HS-5 (cell line): ENCODE results near the gene SMC4.

Source experiments
- DNase-seq: peaks from one replicate; pipeline ENCODE4 v3.0.0-alpha.2; 2012; ENCODE audit warnings: low read depth

Gene SMC4

DNA sequence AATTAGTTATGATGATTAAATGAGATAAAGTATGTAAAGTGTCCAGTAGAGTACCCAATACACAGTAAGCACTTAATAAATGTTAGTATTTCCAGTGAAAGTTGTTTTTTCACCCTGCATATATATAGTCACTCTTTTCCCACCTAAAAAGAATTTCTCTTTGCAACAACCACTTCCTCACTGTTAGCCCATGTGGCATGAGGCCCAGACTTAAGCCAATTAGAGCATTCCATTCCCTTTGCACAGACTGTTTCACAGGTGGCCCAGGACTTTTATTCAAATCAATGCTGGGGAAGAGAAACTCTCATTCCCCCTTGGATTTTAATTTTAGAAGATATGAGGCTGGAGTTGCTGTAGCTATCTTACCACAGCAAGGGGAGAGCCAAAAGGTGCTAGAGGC lies 4.2 kb upstream of the SMC4 start:
- peak; percentile 64 for DNase-seq

DNA sequence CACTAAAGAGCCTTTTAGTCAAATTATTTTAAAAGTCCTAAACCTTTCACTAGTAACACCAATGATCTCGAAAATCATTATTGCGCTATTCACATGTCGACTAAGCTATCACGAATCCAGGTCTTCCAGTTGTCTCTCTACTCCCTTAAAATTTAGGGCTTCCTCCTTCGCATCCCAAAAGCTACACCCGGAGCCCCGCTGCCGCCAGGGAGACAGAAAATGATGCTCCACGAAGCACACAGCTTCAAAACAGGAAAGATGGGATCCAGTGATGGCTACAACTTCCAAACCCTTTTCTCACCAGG lies 678 bp upstream of the SMC4 start:
- no peak for DNase-seq

GRCh38 chr3:160400030-160400701 lies 716 bp downstream of the SMC4 start:
- DNase-seq = no peak

DNA sequence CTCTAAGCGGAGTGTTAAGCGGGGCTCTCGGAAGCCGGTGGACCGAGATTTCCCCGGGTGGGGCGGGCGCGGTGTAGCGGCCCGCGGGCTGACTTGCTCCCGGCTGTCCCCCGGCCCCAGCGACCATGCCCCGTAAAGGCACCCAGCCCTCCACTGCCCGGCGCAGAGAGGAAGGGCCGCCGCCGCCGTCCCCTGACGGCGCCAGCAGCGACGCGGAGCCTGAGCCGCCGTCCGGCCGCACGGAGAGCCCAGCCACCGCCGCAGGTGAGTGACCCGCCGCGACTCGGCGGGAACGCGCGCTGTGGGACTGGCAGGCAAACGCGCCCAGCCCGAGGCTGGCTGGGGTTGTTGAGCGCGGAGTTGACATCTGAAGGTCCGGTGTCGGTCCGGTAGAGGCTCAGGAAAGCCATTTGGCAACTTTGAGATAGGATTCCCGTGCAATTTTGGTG lies 1.3 kb downstream of the SMC4 start:
- no peak for DNase-seq

DNA sequence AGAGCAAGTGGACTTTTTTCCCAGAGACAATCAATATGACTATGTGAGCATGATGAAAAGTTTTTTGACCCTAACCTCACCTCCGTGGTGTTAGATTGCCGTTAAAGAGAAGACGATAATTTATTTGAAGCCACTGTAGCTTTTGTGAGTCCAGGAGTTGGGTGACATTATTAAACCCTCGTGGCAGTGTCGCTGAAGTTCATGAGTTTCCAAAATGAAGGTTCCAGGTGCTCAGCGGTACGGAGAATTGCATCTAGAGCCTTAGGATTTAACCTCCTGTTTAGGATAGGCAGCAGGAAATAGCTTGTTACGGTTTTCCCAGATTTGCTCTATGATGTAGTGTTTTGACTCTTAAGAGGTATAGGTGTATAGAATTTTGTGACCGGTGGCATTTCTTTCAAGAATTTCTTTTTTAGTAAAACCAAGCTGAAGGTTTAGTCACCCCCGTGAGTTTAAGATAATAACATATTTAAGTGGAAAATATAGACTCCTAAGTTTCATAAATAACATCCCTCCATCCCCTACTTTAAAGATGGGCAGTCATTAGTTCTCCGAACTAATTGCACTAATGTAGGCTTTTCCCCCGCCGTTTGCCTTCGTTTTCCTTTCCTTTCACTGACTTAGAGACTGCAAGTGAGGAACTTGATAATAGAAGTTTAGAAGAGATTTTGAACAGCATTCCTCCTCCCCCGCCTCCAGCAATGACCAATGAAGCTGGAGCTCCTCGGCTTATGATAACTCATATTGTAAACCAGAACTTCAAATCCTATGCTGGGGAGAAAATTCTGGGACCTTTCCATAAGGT lies 2.0 kb downstream of the SMC4 start:
- DNase-seq = peak; percentile 41

GRCh38 chr3:160402221-160403027 lies 3.0 kb downstream of the SMC4 start:
- DNase-seq = no peak

DNA sequence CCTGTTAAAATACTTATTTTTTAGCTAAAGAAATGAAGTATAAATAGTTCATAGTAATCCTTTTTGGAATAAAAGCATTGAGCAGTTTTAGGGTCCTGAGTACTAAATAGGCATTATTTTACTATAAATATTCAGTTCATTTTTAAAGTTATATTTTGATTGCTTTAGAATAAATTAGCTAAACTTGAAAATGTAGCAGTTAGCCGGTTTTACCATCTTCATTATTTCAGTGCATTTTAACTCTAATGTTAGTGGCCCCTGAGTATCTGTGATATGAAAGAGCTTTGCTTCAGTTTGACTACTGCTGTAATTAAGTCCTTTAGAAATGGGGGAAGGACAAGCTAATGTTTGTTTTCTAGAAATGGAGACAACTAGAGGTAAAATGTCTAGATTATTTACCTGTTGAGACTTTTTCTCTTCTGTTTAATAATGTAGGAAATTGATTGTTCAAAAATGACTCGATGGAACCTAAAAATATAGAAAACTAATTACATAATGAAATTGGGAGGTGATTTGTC lies 3.6 kb downstream of the SMC4 start:
- no peak for DNase-seq

- no peak for DNase-seq
Measured at GRCh38 chr3:160403796-160404470, 4.5 kb downstream of the SMC4 start.

GRCh38 chr3:160409812-160410610 lies 10.6 kb downstream of the SMC4 start:
- no peak for DNase-seq

- DNase-seq = no peak
Measured at GRCh38 chr3:160412477-160412876, 13.0 kb downstream of the SMC4 start.

DNA sequence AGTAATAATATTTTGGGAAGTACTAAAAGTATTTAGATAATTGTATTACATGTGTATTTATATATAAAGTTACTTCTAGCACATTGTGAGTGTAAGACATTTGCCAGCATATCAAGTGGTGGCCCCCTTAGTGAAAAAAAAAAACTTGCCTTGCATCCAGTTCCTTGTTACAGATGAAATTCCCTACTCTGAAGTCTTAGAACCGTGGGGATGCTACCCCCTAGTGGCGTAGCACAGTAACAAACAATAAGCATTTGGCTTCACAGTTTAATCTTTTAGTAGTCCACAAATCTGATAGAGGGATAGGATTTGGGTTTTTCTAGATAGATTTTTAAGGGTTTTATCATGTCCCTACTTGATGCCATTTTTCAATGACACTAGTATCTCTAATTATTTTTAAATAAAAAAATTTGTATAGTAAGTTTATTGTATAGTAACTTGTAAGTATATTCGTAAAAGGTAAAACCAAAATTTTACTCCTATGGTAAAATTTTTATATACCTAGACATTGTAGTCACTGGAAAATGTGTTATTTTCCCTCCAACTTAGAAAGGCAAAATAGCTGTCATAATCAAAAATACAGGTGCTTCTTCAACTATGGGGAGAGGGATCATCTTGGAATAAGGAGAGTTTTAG lies 14.3 kb downstream of the SMC4 start:
- peak; percentile 52 for DNase-seq

- DNase-seq = no peak
Measured at GRCh38 chr3:160417311-160417710, 17.9 kb downstream of the SMC4 start.

- no peak for DNase-seq
Measured at GRCh38 chr3:160427832-160428424, 28.5 kb downstream of the SMC4 start.

- DNase-seq = peak; percentile 35
Measured at GRCh38 chr3:160434071-160434470, 34.6 kb downstream of the SMC4 start.

DNA sequence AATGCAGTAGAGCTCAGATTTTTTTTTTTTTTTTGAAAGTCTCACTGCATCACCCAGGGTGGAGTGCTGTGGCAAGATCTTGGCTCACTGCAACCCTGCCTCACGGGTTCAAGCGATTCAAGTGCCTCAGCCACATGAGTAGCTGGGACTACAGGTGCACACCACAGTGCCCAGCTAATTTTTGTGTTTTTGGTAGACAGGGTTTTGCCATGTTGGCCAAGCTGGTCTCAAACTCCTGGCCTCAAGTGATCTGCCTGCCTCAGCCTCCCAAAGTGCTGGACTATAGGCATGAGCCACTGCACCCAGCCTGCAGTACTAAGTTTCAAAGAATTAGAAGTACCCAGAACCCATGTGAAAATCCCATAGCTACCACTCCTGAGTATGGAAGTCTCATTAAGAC lies 35.6 kb downstream of the SMC4 start:
- DNase-seq = no peak

DNA sequence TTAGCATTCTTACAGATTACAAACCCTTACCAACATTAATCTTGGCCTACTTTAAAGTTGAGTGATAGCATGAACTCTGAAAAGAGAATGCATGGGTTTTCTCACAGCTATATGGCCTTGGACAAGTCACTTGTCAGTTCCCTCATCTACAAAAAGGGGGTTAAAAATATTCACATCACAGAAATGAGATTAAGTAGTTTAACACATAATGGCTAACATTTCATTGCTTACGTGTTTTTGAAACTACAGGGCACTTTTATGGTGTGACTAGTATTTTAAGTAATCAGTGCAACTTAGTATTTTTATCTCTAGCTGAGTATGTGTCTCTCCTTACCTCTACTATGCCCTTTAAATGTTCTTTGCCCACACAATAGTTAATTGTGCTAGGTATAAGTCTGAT lies 36.3 kb downstream of the SMC4 start:
- no peak for DNase-seq

- DNase-seq = no peak
Measured at GRCh38 chr3:160437083-160437455, 37.6 kb downstream of the SMC4 start.

DNA sequence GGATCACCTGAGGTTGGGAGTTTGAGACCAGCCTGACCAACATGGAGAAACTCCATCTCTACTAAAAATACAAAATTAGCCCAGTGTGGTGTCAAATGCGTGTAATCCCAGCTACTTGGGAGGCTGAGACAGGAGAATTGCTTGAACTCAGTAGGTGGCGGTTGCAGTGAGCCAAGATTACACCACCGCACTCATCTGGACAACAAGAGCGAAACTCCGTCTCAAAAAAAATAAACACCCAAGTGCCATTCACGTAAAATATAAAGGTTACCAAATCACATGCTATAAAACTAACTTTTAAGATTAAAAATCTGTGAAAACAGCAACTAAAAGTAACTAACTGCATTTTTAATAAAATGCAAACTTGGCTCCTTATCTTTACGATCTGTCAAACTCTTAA lies 41.2 kb downstream of the SMC4 start:
- DNase-seq = no peak

GRCh38 chr3:160444411-160444810 lies 45.0 kb downstream of the SMC4 start:
- no peak for DNase-seq

DNA sequence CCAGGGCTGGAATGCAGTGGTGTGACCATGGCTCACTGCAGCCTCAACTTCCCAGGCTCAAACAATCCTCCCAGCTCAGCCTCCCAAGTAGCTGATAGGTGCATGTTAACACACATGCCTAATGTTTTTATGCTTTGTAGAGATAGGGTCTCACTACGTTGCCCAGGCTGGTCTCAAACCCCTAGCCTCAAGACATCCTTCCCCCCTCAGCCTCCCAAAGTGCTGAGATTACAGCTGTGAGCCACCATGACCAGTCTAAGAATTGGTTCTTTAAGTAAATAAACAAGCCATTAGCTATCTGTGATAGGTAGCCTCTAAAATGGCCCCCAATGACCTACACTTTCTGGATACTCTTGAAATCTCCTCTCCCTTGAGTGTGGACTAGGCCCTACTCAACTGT lies 46.4 kb downstream of the SMC4 start:
- DNase-seq = no peak
